Activated T-helper 9 cell treated with anti-CD3 and anti-CD28 coated beads, Interleukin-2, amount 50 U/mL, for 16 hours (primary cell): ENCODE measurements around the gene GAK.

ENCODE experiments used
- DNase-seq: peaks from one replicate; pipeline ENCODE4 v3.0.0-alpha.2; 2020; ENCODE audit warnings: low read depth

Gene GAK

GRCh38 chr4:888029-888428 is 44.1 kb downstream of the GAK start:
- DNase-seq: no peak

- no peak for DNase-seq
These were observed 44.9 kb downstream of the GAK start for GRCh38 chr4:887034-887763.

GRCh38 chr4:886244-886643 is 45.9 kb downstream of the GAK start:
- DNase-seq: no peak

- DNase-seq: no peak
These were observed 46.8 kb downstream of the GAK start for GRCh38 chr4:885353-885752.

GRCh38 chr4:884896-885295 is 47.2 kb downstream of the GAK start:
- DNase-seq: no peak

GRCh38 chr4:884259-884658 is 47.9 kb downstream of the GAK start:
- DNase-seq: no peak

GRCh38 chr4:883377-884095 is 48.6 kb downstream of the GAK start:
- no peak for DNase-seq

- no peak for DNase-seq
These were observed 49.5 kb downstream of the GAK start for GRCh38 chr4:882646-883045.

- DNase-seq: no peak
These were observed 50.4 kb downstream of the GAK start for GRCh38 chr4:881709-882108.

- DNase-seq: no peak
These were observed 51.3 kb downstream of the GAK start for GRCh38 chr4:880684-881405.

- peak; percentile 62 for DNase-seq
These were observed 52.4 kb downstream of the GAK start for GRCh38 chr4:879729-880077.

- DNase-seq: peak; percentile 12
These were observed 53.1 kb downstream of the GAK start for GRCh38 chr4:878796-879728.

- no peak for DNase-seq
These were observed 54.6 kb downstream of the GAK start for GRCh38 chr4:877502-877901.

GRCh38 chr4:876780-877179 is 55.3 kb downstream of the GAK start:
- DNase-seq: no peak

GRCh38 chr4:875818-876423 is 56.2 kb downstream of the GAK start:
- DNase-seq: no peak

GRCh38 chr4:874971-875817 is 56.9 kb downstream of the GAK start:
- no peak for DNase-seq

GRCh38 chr4:874056-874455 is 58.1 kb downstream of the GAK start:
- no peak for DNase-seq

- no peak for DNase-seq
These were observed 59.7 kb downstream of the GAK start for GRCh38 chr4:872241-872981.

- no peak for DNase-seq
These were observed 60.6 kb downstream of the GAK start for GRCh38 chr4:871484-871883.

- no peak for DNase-seq
These were observed 61.2 kb downstream of the GAK start for GRCh38 chr4:870951-871350.
